OCI-LY1 (cell line): ENCODE results near the gene HID1.

Experiments used
- H2AFZ ChIP-seq: fragments of 200-600 bp; sonication (generic), shearing (Covaris generic); 2 replicates; pipeline ENCODE4 v1.6.0; 2014; ENCODE audit warnings: antibody characterized with exemption, mild to moderate bottlenecking, low read length
- H3F3A ChIP-seq: fragments of 200-600 bp; sonication (generic), shearing (Covaris generic); 2 replicates; pipeline ENCODE4 v1.6.0; 2014; ENCODE audit warnings: mild to moderate bottlenecking, antibody characterized with exemption, low read length, moderate library complexity; ENCODE audit not compliant: insufficient read depth
- H3K27ac ChIP-seq: fragments of 200-600 bp; sonication (generic); 2 replicates; pipeline ENCODE4 v1.5.1; 2014; ENCODE audit warnings: low read length, mixed run types, mild to moderate bottlenecking, low read depth; ENCODE audit not compliant: poor library complexity, severe bottlenecking
- H3K27me3 ChIP-seq: fragments of 200-600 bp; sonication (generic); 2 replicates; pipeline ENCODE4 v1.6.0; 2014; ENCODE audit warnings: antibody characterized with exemption, mild to moderate bottlenecking, low read length, moderate library complexity; ENCODE audit not compliant: insufficient read depth
- H3K36me3 ChIP-seq: fragments of 200-600 bp; sonication (generic); 2 replicates; pipeline ENCODE4 v1.6.1; 2014; ENCODE audit warnings: mild to moderate bottlenecking, antibody characterized with exemption, low read length, moderate library complexity, mixed read lengths; ENCODE audit not compliant: insufficient read depth
- H3K4me1 ChIP-seq: fragments of 200-600 bp; sonication (generic); 2 replicates; pipeline ENCODE4 v1.5.1; 2014; ENCODE audit warnings: mild to moderate bottlenecking, low read length, moderate library complexity; ENCODE audit not compliant: insufficient read depth, severe bottlenecking
- H3K4me2 ChIP-seq: fragments of 200-600 bp; sonication (generic), shearing (Covaris generic); 2 replicates; pipeline ENCODE4 v1.6.1; 2014; ENCODE audit warnings: low read length
- H3K4me3 ChIP-seq: fragments of 200-600 bp; sonication (generic); 2 replicates; pipeline ENCODE4 v1.5.1; 2014; ENCODE audit warnings: low read length, low read depth, mild to moderate bottlenecking, mixed read lengths; ENCODE audit not compliant: poor library complexity, severe bottlenecking
- H3K79me2 ChIP-seq: fragments of 200-600 bp; shearing (Covaris generic); 2 replicates; pipeline ENCODE4 v1.6.1; 2016; ENCODE audit warnings: mixed run types, low read length, mixed read lengths; ENCODE audit not compliant: insufficient read depth
- H3K9ac ChIP-seq: fragments of 200-600 bp; sonication (generic), shearing (Covaris generic); 2 replicates; pipeline ENCODE4 v1.6.1; 2014; ENCODE audit warnings: mild to moderate bottlenecking, low read length, mixed read lengths
- H3K9me2 ChIP-seq: fragments of 200-600 bp; sonication (generic), shearing (Covaris generic); 2 replicates; pipeline ENCODE4 v1.6.1; 2014; ENCODE audit warnings: low read depth, mild to moderate bottlenecking, low read length, mixed read lengths
- H3K9me3 ChIP-seq: fragments of 200-600 bp; shearing (Covaris generic); 2 replicates; pipeline ENCODE4 v1.6.1; 2014; ENCODE audit warnings: low read length, mixed read lengths
- H4K20me1 ChIP-seq: fragments of 200-600 bp; sonication (generic), shearing (Covaris generic); 2 replicates; pipeline ENCODE4 v1.6.0; 2016; ENCODE audit warnings: mild to moderate bottlenecking, low read length; ENCODE audit not compliant: insufficient read depth
- CTCF ChIP-seq: fragments of 200-600 bp; sonication (generic), shearing (Covaris generic); IDR thresholded peaks from 2 replicates; pipeline ENCODE4 v1.5.1; 2017; ENCODE audit warnings: mild to moderate bottlenecking, antibody characterized with exemption, low read length, moderate library complexity, mixed read lengths
- EZH2 ChIP-seq: fragments of 200-600 bp; sonication (generic), shearing (Covaris generic); IDR thresholded peaks from 2 replicates; pipeline ENCODE4 v1.8.0; 2017; ENCODE audit warnings: borderline replicate concordance, mixed run types, mild to moderate bottlenecking, antibody characterized with exemption, low read length, moderate library complexity, mixed read lengths

The HID1 gene

GRCh38 chr17:74949455-74950115 is 23.0 kb downstream of the HID1 start:
- no peaks in the 10 kb centered on the region for H3K79me2 ChIP-seq
- no peaks in the 10 kb centered on the region for H3K9me2 ChIP-seq
- no peak for TF ChIP-seq EZH2
- no peak for TF ChIP-seq CTCF
- H3K27me3 ChIP-seq: no peaks in the 10 kb centered on the region; the same call in 1 of the 2 replicates
- no peak overlapping the region for H2AFZ ChIP-seq
- H3K4me1 ChIP-seq: no peaks in the 10 kb centered on the region
- no peaks in the 10 kb centered on the region for H3K36me3 ChIP-seq
- H3K27ac ChIP-seq: no peak overlapping the region
- no peaks in the 10 kb centered on the region for H4K20me1 ChIP-seq
- no peak overlapping the region for H3K4me2 ChIP-seq
- no peak overlapping the region for H3K4me3 ChIP-seq
- no peak overlapping the region for H3K9ac ChIP-seq
- no peaks in the 10 kb centered on the region for H3F3A ChIP-seq
- no peaks in the 10 kb centered on the region for H3K9me3 ChIP-seq

- no peak overlapping the region for H3K4me2 ChIP-seq
- H3K36me3 ChIP-seq: no peaks in the 10 kb centered on the region
- no peak overlapping the region for H3K9ac ChIP-seq
- H3F3A ChIP-seq: no peaks in the 10 kb centered on the region
- H3K9me3 ChIP-seq: no peaks in the 10 kb centered on the region
- H3K9me2 ChIP-seq: no peaks in the 10 kb centered on the region
- H3K4me3 ChIP-seq: no peak overlapping the region
- H3K27me3 ChIP-seq: peaks cover 6% of the 10 kb centered on the region; the same call in 1 of the 2 replicates
- no peak overlapping the region for H3K27ac ChIP-seq
- H2AFZ ChIP-seq: no peak overlapping the region
- no peaks in the 10 kb centered on the region for H3K79me2 ChIP-seq
- TF ChIP-seq CTCF (no peak), EZH2 (no peak)
- H3K4me1 ChIP-seq: no peaks in the 10 kb centered on the region
- H4K20me1 ChIP-seq: no peaks in the 10 kb centered on the region
Measured at GRCh38 chr17:74947041-74947754, 25.4 kb downstream of the HID1 start.

DNA sequence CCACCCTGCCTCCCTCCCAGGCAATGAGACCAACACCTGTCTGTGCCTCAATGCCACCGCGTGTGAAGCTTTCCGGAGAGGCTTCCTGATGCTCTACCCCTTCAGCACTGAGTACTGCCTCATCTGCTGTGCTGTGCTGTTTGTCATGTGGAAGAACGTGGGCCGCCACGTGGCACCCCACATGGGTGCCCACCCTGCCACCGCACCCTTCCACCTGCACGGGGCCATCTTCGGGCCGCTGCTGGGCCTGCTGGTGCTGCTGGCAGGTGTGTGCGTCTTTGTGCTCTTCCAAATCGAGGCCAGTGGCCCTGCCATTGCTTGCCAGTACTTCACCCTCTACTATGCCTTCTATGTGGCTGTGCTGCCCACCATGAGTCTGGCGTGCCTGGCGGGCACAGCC is 25.9 kb downstream of the HID1 start:
- Histone ChIP-seq H3K4me1 (no peaks in the 10 kb centered on the region), H3K9me3 (no peaks in the 10 kb centered on the region), H3K79me2 (no peaks in the 10 kb centered on the region), H2AFZ (no peak overlapping the region), H3K27me3 (peaks cover 6% of the 10 kb centered on the region; the same call in 1 of the 2 replicates), H3K4me3 (no peak overlapping the region), H3K4me2 (no peak overlapping the region), H3K27ac (no peak overlapping the region), H3F3A (no peaks in the 10 kb centered on the region), H3K9ac (no peak overlapping the region), H4K20me1 (no peaks in the 10 kb centered on the region), H3K36me3 (no peaks in the 10 kb centered on the region), H3K9me2 (no peaks in the 10 kb centered on the region)
- no peak for TF ChIP-seq EZH2
- no peak for TF ChIP-seq CTCF
